GM18526 (cell line): ENCODE results near the gene HMGB2.

Experiments used
- POLR2A ChIP-seq: IDR thresholded peaks from 3 replicates; pipeline ENCODE4 v1.6.1; 2011; ENCODE audit not compliant: insufficient read length; ENCODE audit errors: extremely low read depth

The HMGB2 gene

DNA sequence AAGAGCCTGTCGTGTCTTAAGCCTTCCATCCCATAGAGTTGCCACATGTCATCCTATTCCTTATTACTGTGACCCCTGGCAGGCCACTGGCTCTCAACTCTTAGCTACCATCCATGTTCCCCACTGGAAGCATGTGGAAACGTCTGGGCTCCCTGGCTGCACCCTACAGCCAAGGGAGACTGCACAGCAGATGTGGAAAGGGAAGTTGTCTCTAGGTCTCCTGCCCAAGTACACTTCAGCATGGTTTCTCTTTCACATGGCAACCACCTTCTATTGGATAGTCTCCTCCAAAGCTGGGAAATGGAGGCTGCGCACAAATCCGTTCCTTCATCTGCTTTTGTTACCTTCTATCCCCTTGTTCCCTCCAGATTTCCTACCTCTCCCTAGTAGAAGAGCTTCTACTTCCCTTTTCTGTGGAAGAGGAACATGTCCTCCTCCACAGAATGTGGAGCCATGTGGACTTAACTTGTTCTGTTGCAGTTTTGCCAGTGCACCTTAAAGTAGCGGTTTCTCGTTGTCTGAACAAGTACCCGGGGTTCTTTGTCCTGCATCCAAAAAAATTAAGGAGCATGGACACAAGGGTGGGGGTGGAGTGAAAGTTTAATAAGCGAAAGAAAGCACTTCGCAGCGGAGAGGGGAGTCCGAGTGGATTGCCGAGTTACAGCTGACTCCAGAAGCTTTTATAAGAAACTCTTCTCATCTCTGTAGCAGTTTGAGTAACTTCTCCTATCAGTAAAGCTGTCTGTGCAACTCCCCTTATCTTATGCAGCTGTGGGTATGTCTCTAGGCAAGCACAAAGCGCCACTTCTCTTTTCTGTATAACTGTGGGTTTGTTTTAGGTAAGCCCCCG lies 52.5 kb downstream of the HMGB2 start:
- no peak for TF ChIP-seq POLR2A
